A549 (cell line): ENCODE data around the gene PRSS56. TPM values are rescaled to one million over a fixed set of nuclear protein-coding genes. Genes with fewer than 3 reads are reported as not detected.

Experiments
- ATAC-seq, 2 experiments: fragments of 200-7000 bp in 1 of 2; fragments of >200 bp in 1 of 2; cut with Nextera tagmentation in 1 of 2; cut with Tn5 transposase in 1 of 2; 3 replicates each; pipeline versions ENCODE4 v1.8.0 to v1.9.1; 2018 to 2020; ENCODE audit warnings: mild to moderate bottlenecking in 1 of 2, moderate library complexity in 1 of 2
- CTCF ChIA-PET: fragments of 300-600 bp; sonication (Branson Sonifier 250); formaldehyde crosslinking; extraction: SDS; loops from one replicate; lab custom pipeline; 2021; ENCODE audit warnings: antibody characterized with exemption, inconsistent platforms; lab: Yijun Ruan, JAX
- POLR2A ChIA-PET: fragments of 350-600 bp; formaldehyde crosslinking; extraction: SDS; loops from one replicate; lab custom pipeline; 2021; ENCODE audit warnings: antibody characterized with exemption, inconsistent platforms; lab: Yijun Ruan, JAX
- DNase-seq, 2 experiments: peaks; one replicate each; pipeline versions ENCODE4 v3.0.0 to v3.0.0-alpha.2; 2011 to 2016; ENCODE audit warnings: low read depth in 1 of 2, low spot score in 1 of 2
- FAIRE-seq: peaks from 2 replicates; lab custom pipeline; 2011; peaks lifted over from hg19 to GRCh38; lab: Jason Lieb, UNC
- H3K27ac ChIP-seq, 2 experiments: fragments of >200 bp; sonication (Bioruptor Twin); formaldehyde crosslinking; 3 replicates each; pipeline ENCODE4 v1.5.1; 2016 to 2017
- H3K4me1 ChIP-seq: fragments of >200 bp; sonication (Bioruptor Twin); formaldehyde crosslinking; 3 replicates; pipeline ENCODE4 v1.6.1; 2016
- H3K4me2 ChIP-seq: fragments of >200 bp; sonication (Bioruptor Twin); formaldehyde crosslinking; 3 replicates; pipeline ENCODE4 v1.6.1; 2016
- H3K4me3 ChIP-seq: fragments of >200 bp; sonication (Bioruptor Twin); formaldehyde crosslinking; 3 replicates; pipeline ENCODE4 v1.5.1; 2016
- H3K9me3 ChIP-seq: fragments of >200 bp; sonication (Bioruptor Twin); formaldehyde crosslinking; 3 replicates; pipeline ENCODE4 v1.6.1; 2016
- CBX2 ChIP-seq: fragments of 200-600 bp; sonication (generic); IDR thresholded peaks from 2 replicates; pipeline ENCODE4 v1.6.1; 2016; ENCODE audit warnings: low read depth, mild to moderate bottlenecking, borderline replicate concordance
- CHD4 ChIP-seq: fragments of 200-600 bp; sonication (generic); IDR thresholded peaks from 2 replicates; pipeline ENCODE4 v1.6.1; 2016; ENCODE audit warnings: antibody characterized with exemption, mild to moderate bottlenecking, borderline replicate concordance
- FOSB ChIP-seq: fragments of 250-450 bp; sonication (Bioruptor Pico); IDR thresholded peaks from 2 replicates; pipeline ENCODE4 v1.5.0; 2020; ENCODE audit warnings: mild to moderate bottlenecking, moderate library complexity
- HOXA7 ChIP-seq: fragments of 250-450 bp; sonication (Bioruptor Pico); IDR thresholded peaks from 2 replicates; pipeline ENCODE4 v1.5.0; 2020; ENCODE audit warnings: mild to moderate bottlenecking, moderate library complexity
- HOXB5 ChIP-seq: fragments of 250-450 bp; sonication (Bioruptor Pico); IDR thresholded peaks from 2 replicates; pipeline ENCODE4 v1.5.0; 2020; ENCODE audit warnings: mild to moderate bottlenecking, moderate library complexity
- KDM1A ChIP-seq: fragments of 200-600 bp; sonication (generic); IDR thresholded peaks from 2 replicates; pipeline ENCODE4 v1.6.1; 2016; ENCODE audit warnings: low read depth, mild to moderate bottlenecking
- MAZ ChIP-seq: fragments of 150-350 bp; IDR thresholded peaks from 2 replicates; pipeline ENCODE4 v1.6.1; 2014; ENCODE audit warnings: antibody characterized with exemption, low read depth, low read length, borderline replicate concordance
- NFE2L2 ChIP-seq: fragments of 150-350 bp; conservative IDR thresholded peaks from 2 replicates; pipeline ENCODE4 v1.6.1; 2014; ENCODE audit warnings: low read length
- NPAS2 ChIP-seq: fragments of 250-450 bp; sonication (Bioruptor Pico); IDR thresholded peaks from 2 replicates; pipeline ENCODE4 v1.8.0; 2022; ENCODE audit warnings: mild to moderate bottlenecking, moderate library complexity, borderline replicate concordance
- PHF8 ChIP-seq: fragments of 200-600 bp; sonication (generic); IDR thresholded peaks from 2 replicates; pipeline ENCODE4 v1.6.1; 2016; ENCODE audit warnings: low read depth, mild to moderate bottlenecking, antibody characterized with exemption, moderate library complexity, borderline replicate concordance
- POLR2AphosphoS2 ChIP-seq: conservative IDR thresholded peaks from 2 replicates; pipeline ENCODE4 v1.6.1; 2012; ENCODE audit warnings: low read length, improper control_type of control experiment, inconsistent platforms
- RAD21 ChIP-seq, 2 experiments: fragments of >200 bp in 1 of 2; sonication (Bioruptor Twin) in 1 of 2; formaldehyde crosslinking in 1 of 2; IDR thresholded peaks in 1 of 2; conservative IDR thresholded peaks in 1 of 2; 2 replicates in 1 of 2; 3 replicates in 1 of 2; pipeline ENCODE4 v1.6.1; 2012 to 2018; ENCODE audit warnings: inconsistent platforms in 1 of 2
- RARB ChIP-seq: fragments of 250-450 bp; sonication (Bioruptor Pico); IDR thresholded peaks from 2 replicates; pipeline ENCODE4 v1.8.0; 2021; ENCODE audit warnings: mild to moderate bottlenecking, moderate library complexity
- RNF2 ChIP-seq: fragments of 200-600 bp; sonication (generic); IDR thresholded peaks from 2 replicates; pipeline ENCODE4 v1.6.1; 2016; ENCODE audit warnings: low read depth, mild to moderate bottlenecking, antibody characterized with exemption, moderate library complexity, borderline replicate concordance
- SREBF2 ChIP-seq: fragments of 450-650 bp; IDR thresholded peaks from 2 replicates; pipeline ENCODE4 v1.6.1; 2014; ENCODE audit warnings: mild to moderate bottlenecking, moderate library complexity
- ZC3H11A ChIP-seq: fragments of 450-650 bp; IDR thresholded peaks from 2 replicates; pipeline ENCODE4 v1.6.1; 2014; ENCODE audit warnings: antibody characterized with exemption, mild to moderate bottlenecking
- ZNF302 ChIP-seq: fragments of 250-450 bp; sonication (Bioruptor Pico); IDR thresholded peaks from 2 replicates; pipeline ENCODE4 v1.9.0; 2021; ENCODE audit warnings: inconsistent platforms, mild to moderate bottlenecking, moderate library complexity
- ZSCAN20 ChIP-seq: fragments of 250-450 bp; sonication (Bioruptor Pico); IDR thresholded peaks from 2 replicates; pipeline ENCODE4 v1.8.0; 2022; ENCODE audit warnings: mild to moderate bottlenecking, moderate library complexity
- WGBS: methylation state at CpG from one replicate; pipeline ENCODE4 v1.1.6; 2017; ENCODE audit errors: missing lambda C conversion rate; 5-methylcytosine and 5-hydroxymethylcytosine counted together
- polyA plus RNA-seq, 4 experiments: library from polyadenylated mRNA; depleted of rRNA in 3 of 4; stranded (reverse); fragments of >200 nt; fragmentation: RNase III in 1 of 4; extraction: RNeasy Plus Mini Kit Qiagen cat#74134 plus additional on column Dnase treatment in 1 of 4; gene quantifications; 2 replicates in 3 of 4; 3 replicates in 1 of 4; pipeline ENCODE4 v1.2.3, GENCODE V29; 2011 to 2017
- TF ChIP-seq, protein P1 (sequence below): IDR thresholded peaks from 2 replicates; pipeline ENCODE4 v1.6.1; 2012
- TF ChIP-seq, protein P2 (sequence below): fragments of 200-600 bp; sonication (generic); IDR thresholded peaks from 2 replicates; pipeline ENCODE4 v1.6.1; 2016; ENCODE audit warnings: antibody characterized with exemption, mild to moderate bottlenecking, moderate library complexity

PRSS56 gene
- polyA plus RNA-seq, 2 of the 4 experiments (the other 2 are of a cell fraction), result not detected

DNA sequence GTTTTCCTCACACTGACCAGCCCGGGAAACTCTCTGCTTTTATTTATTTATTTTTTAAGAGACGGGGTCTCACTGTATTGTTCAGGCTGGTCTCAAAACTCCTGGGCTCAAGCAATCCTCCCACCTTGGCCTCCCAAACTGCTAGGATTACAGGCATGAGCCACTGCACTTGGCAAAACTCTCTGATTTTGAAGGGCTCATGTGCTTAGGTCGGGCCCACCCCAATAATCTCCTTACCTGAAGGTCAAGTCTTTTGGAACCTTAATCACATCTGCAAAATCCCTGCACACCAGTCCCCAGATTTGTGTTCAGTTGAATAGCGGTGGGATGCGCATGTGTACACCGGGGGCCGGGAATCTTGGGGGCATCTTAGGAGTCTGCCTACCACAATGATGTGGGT lies 24.9 kb upstream of the PRSS56 start:
- Histone ChIP-seq H3K4me1 (no peaks in the 10 kb centered on the region), H3K4me2 (no peak overlapping the region), H3K4me3 (no peak overlapping the region)
- TF ChIP-seq, protein P1, sequence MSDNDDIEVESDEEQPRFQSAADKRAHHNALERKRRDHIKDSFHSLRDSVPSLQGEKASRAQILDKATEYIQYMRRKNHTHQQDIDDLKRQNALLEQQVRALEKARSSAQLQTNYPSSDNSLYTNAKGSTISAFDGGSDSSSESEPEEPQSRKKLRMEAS, result no peak
- TF ChIP-seq POLR2AphosphoS2 (no peak), CHD4 (no peak), ZC3H11A (no peak), RARB (CRISPR knock-in tag) (no peak), CBX2 (no peak), ZSCAN20 (no peak), PHF8 (no peak)
- TF ChIP-seq, all 56 proteins: peak for 0
- no peak for DNase-seq
- no peaks in the 10 kb centered on the region for H3K9me3 ChIP-seq
- ChIA-PET CTCF (interaction anchor here (1.0 to 1.1 kb wide), 2 partner anchors 29 to 48 kb away, joined by 3 read pairs; no protein-coding TSS in a partner anchor), POLR2A (no interaction called here)
- FAIRE-seq, result no peak
- 64% methylated on average over 7 of the region's 7 CpGs for WGBS
- H3K27ac ChIP-seq, result no peak overlapping the region
- no peak for ATAC-seq

DNA sequence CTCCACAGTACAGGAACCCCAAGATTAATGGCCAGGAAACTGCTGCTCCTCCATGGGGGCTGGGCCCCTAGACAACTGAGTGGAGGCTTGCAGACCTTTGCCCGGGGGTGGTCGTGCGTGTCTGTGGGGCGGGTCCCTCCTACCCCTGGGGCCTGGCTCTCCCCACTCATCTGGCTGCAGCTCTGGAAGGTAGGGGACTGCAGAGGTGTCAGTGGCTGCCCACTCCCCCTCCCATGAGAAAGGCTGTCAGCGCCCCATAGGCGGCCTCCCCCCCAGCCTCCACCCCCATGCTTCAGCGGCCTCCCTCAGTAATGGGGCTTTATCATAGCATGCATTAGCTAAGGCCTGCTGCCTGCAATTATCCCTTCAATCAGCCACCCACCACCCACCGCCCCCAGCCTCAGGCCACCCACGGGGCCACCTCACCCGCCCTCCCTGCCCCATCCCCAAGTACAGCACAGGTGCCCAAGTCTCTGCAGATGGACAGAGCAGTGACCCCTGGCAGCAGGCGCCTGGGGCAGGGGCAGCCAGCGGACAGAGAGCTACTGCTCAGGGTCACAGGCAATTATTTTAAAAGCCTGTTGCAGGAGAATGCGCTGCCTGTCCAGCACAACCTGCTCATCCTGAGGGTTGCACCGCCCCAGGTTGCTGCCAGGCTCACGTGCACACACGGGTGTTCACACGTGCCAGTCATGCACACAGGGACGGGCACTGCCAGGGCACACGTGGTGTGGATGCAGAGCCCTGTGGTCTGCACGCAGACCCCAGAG lies 23.5 kb upstream of the PRSS56 start:
- POLR2A ChIA-PET, result no interaction called here
- H3K4me1 ChIP-seq, result peaks cover 3% of the 10 kb centered on the region; the same call in 2 of the 3 replicates
- FAIRE-seq, result no peak
- DNase-seq, result no peak
- ATAC-seq, result no peak
- no peak for TF ChIP-seq MAZ
- TF ChIP-seq SREBF2, result no peak
- TF ChIP-seq CBX2, result no peak
- TF ChIP-seq HOXB5 (CRISPR knock-in tag), result no peak
- TF ChIP-seq CHD4, result no peak
- no peak for TF ChIP-seq KDM1A
- TF ChIP-seq RAD21 (conservative IDR thresholded peaks at IDR 0.05 in 1 of 2, IDR thresholded peaks at IDR 0.05 in 1 of 2), result no peak
- TF ChIP-seq, protein P2, sequence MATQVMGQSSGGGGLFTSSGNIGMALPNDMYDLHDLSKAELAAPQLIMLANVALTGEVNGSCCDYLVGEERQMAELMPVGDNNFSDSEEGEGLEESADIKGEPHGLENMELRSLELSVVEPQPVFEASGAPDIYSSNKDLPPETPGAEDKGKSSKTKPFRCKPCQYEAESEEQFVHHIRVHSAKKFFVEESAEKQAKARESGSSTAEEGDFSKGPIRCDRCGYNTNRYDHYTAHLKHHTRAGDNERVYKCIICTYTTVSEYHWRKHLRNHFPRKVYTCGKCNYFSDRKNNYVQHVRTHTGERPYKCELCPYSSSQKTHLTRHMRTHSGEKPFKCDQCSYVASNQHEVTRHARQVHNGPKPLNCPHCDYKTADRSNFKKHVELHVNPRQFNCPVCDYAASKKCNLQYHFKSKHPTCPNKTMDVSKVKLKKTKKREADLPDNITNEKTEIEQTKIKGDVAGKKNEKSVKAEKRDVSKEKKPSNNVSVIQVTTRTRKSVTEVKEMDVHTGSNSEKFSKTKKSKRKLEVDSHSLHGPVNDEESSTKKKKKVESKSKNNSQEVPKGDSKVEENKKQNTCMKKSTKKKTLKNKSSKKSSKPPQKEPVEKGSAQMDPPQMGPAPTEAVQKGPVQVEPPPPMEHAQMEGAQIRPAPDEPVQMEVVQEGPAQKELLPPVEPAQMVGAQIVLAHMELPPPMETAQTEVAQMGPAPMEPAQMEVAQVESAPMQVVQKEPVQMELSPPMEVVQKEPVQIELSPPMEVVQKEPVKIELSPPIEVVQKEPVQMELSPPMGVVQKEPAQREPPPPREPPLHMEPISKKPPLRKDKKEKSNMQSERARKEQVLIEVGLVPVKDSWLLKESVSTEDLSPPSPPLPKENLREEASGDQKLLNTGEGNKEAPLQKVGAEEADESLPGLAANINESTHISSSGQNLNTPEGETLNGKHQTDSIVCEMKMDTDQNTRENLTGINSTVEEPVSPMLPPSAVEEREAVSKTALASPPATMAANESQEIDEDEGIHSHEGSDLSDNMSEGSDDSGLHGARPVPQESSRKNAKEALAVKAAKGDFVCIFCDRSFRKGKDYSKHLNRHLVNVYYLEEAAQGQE, result no peak
- TF ChIP-seq NFE2L2, result no peak
- TF ChIP-seq ZC3H11A, result no peak
- TF ChIP-seq RNF2, result no peak
- no peak for TF ChIP-seq HOXA7 (CRISPR knock-in tag)
- no peak for TF ChIP-seq FOSB (CRISPR knock-in tag)
- TF ChIP-seq NPAS2 (CRISPR knock-in tag), result no peak
- TF ChIP-seq ZNF302 (CRISPR knock-in tag), result no peak
- no peak for TF ChIP-seq ZSCAN20
- no peaks in the 10 kb centered on the region for H3K9me3 ChIP-seq
- H3K4me3 ChIP-seq, result no peak overlapping the region
- H3K27ac ChIP-seq, result no peak overlapping the region
- no peak overlapping the region for H3K4me2 ChIP-seq
- CTCF ChIA-PET, result interaction anchor here (1.2 to 1.6 kb wide), 2 partner anchors 25 to 27 kb away, joined by 3 to 4 read pairs; no protein-coding TSS in a partner anchor
- no CpG with 5 or more reads among the region's 20 CpGs for WGBS
